Measurements from ENCODE around the gene FLT3LG. TPM values are rescaled to one million over a fixed set of nuclear protein-coding genes. Genes with fewer than 3 reads are reported as not detected.
A peak's percentile ranks its signal among the peaks of the same experiment; 100 is the strongest.

FLT3LG gene
- total and polyA plus RNA-seq, 2 of the 8 experiments (the other 6 are each of a cell fraction or from before 2014, with no cell fraction given), result 1.6 to 3.2 TPM

- H3K4ac ChIP-seq (replicated peaks; ENCODE audit: insufficient read length, low read depth, low read length), result no peak overlapping the region
- DNase-seq (ENCODE audit: low read depth in 1 of 2, low spot score in 2 of 2), result peak in 1 of 2 experiments; percentile 93
- H4K91ac ChIP-seq (replicated peaks; ENCODE audit: insufficient read length, low read length), result peak overlapping the region; percentile 63
- no peak overlapping the region for H3K56ac ChIP-seq (replicated peaks; ENCODE audit: insufficient read length, low read depth, low read length)
- H3K9ac ChIP-seq (replicated peaks in 1 of 4; ENCODE audit: extremely low read depth in 1 of 4, low read depth in 3 of 4, low read length in 3 of 4), result no peak overlapping the region
- H3K23me2 ChIP-seq (ENCODE audit: low read depth, low read length), result no peaks in the 10 kb centered on the region; the same call in 1 of the 2 replicates
- H2AFZ ChIP-seq (ENCODE audit: low read length), result peak overlapping the region; percentile 86; the same call in 1 of the 2 replicates
- H3K4me2 ChIP-seq (ENCODE audit: insufficient read depth in 1 of 2, low read depth in 2 of 2, low read length in 2 of 2), result peak overlapping the region; percentile 58 to 59
- FAIRE-seq, result no peak
- 0 out of 7 replicates have a peak, but pooled peaks cover 0 to 5% (median 0%) of the 10 kb centered on the region in 4 experiments for H3K4me1 ChIP-seq (replicated peaks in 1 of 4; ENCODE audit: control insufficient read depth in 3 of 4, insufficient read depth in 4 of 4, low read length in 3 of 4)
- peaks cover 0 to 5% (median 0%) of the 10 kb centered on the region in 4 experiments; a peak in 4 of 7 replicates for H3K27me3 ChIP-seq (replicated peaks in 1 of 4; ENCODE audit: control insufficient read depth in 3 of 4, extremely low read depth in 1 of 4, insufficient read depth in 3 of 4, low read length in 3 of 4)
- no peaks in the 10 kb centered on the region for H3K36me3 ChIP-seq (ENCODE audit: control insufficient read depth in 2 of 4, insufficient read depth in 4 of 4, low read length in 3 of 4)
- no peak overlapping the region for H3K14ac ChIP-seq (ENCODE audit: insufficient read length)
- no peaks in the 10 kb centered on the region for H3K9me3 ChIP-seq (ENCODE audit: insufficient read depth in 2 of 2, low read depth in 1 of 2, low read length in 1 of 2)
- no peak overlapping the region for H2BK120ac ChIP-seq (replicated peaks; ENCODE audit: low read depth, low read length)
- no peak overlapping the region; the same call in 1 of the 2 replicates for H2BK12ac ChIP-seq (ENCODE audit: low read depth, low read length)
- H3K4me3 ChIP-seq (ENCODE audit: extremely low read depth in 1 of 4, insufficient read depth in 2 of 4, low read depth in 3 of 4, low read length in 4 of 4), result peak overlapping the region in 1 of 4 experiments; percentile 41; a peak in 2 of 8 replicates
- 48% methylated on average over 21 of the region's 27 CpGs; no CpG with 5 or more reads in 1 of the 2 experiments for WGBS, 2 experiments (ENCODE audit: extremely low coverage in 1 of 2, insufficient coverage in 1 of 2, insufficient read length in 1 of 2, insufficient replicate concordance in 2 of 2, low coverage in 1 of 2, low lambda C conversion rate in 2 of 2, missing lambda C conversion rate in 1 of 2)
- peak overlapping the region; percentile 89; the same call in 1 of the 2 replicates for H2BK15ac ChIP-seq (ENCODE audit: low read length)
- H4K5ac ChIP-seq (ENCODE audit: insufficient read length, low read depth, low read length), result no peak overlapping the region
- H3K18ac ChIP-seq (ENCODE audit: extremely low read depth, low read length), result no peak overlapping the region
- POLR2A ChIA-PET (ENCODE audit: partially characterized antibody), result interaction anchor here (0.6 to 5.1 kb wide), 7 partner anchors 10 to 85 kb away, joined by 3 to 138 read pairs (median 3); partner anchors contain the start of genes ALDH16A1, PIH1D1, RPL13A and RPS11
- no peaks in the 10 kb centered on the region for H3K79me1 ChIP-seq (ENCODE audit: low read depth, low read length)
- no peak overlapping the region for H3K23ac ChIP-seq (ENCODE audit: insufficient read length)
- CTCF ChIA-PET (ENCODE audit: partially characterized antibody), result interaction anchor here (0.6 to 4.7 kb wide), 25 partner anchors 9 to 1167 kb away, joined by 3 to 20 read pairs (median 4); partner anchors contain the start of genes PIH1D1 and RPS11
- no peak overlapping the region for H2AK5ac ChIP-seq (ENCODE audit: low read depth, low read length)
- H4K20me1 ChIP-seq (replicated peaks in 1 of 2; ENCODE audit: control insufficient read depth in 1 of 2, insufficient read depth in 2 of 2, low read length in 2 of 2), result no peaks in the 10 kb centered on the region
- no peak overlapping the region for H3K27ac ChIP-seq (ENCODE audit: low read depth, low read length)
- H3K79me2 ChIP-seq (ENCODE audit: control insufficient read depth in 1 of 2, insufficient read depth in 2 of 2, low read length in 2 of 2), result no peaks in the 10 kb centered on the region
- peak overlapping the region; percentile 71 for H4K8ac ChIP-seq (ENCODE audit: extremely low read depth, insufficient read depth, low read length)
- no peak overlapping the region for H2BK5ac ChIP-seq (ENCODE audit: low read depth, low read length)
- 0 out of 2 replicates have a peak overlapping the region, but pooled peaks have one; percentile 23 for H2BK20ac ChIP-seq (ENCODE audit: low read length)
- TF ChIP-seq EP300 (IDR thresholded peaks at IDR 0.05; ENCODE audit: borderline replicate concordance in 1 of 2, low read depth in 2 of 2, low read length in 2 of 2) (peak in 1 of 2 experiments; percentile 49; a peak in 1 of 3 replicates), YY1 (IDR thresholded peaks at IDR 0.05; ENCODE audit: low read depth, low read length) (0 out of 2 replicates have a peak, but pooled peaks have one; percentile 28), KDM4A (IDR thresholded peaks at IDR 0.05; ENCODE audit: low read depth, low read length, severe bottlenecking) (peak; percentile 16), CTBP2 (IDR thresholded peaks at IDR 0.05; ENCODE audit: borderline replicate concordance, insufficient read depth, insufficient read length, low read length) (no peak), TAF1 (IDR thresholded peaks at IDR 0.05; ENCODE audit: low read depth, low read length) (no peak), TAF7 (optimal IDR thresholded peaks at IDR 0.05; ENCODE audit: borderline replicate concordance, low read depth, low read length) (peak; percentile 42), SP1 (IDR thresholded peaks at IDR 0.05; ENCODE audit: low read depth, low read length) (peak; percentile 20; the same call in 1 of the 2 replicates)
These were observed 2.2 kb downstream of the FLT3LG start for GRCh38 chr19:49475995-49476880.

Measured in H1 (cell line).